Endothelial cell of umbilical vein (primary cell): ENCODE results near the gene RASA2. TPM values are rescaled to one million over a fixed set of nuclear protein-coding genes. Genes with fewer than 3 reads are reported as not detected.

Experiments
- BruUV-seq: library from RNA; stranded (reverse); fragments of 400-500 nt; replicated peaks from 2 replicates; lab custom pipeline; 2021; lab: Mats Ljungman, UMichigan
- CTCF ChIA-PET: fragments of 300-600, 350-600 bp; sonication (Branson Sonifier 250); formaldehyde crosslinking; loops from one replicate; lab custom pipeline; 2021; ENCODE audit warnings: antibody characterized with exemption, inconsistent platforms; lab: Charles Lee
- POLR2A ChIA-PET: fragments of 300-600, 350-600 bp; sonication (Branson Sonifier 250); formaldehyde crosslinking; loops from one replicate; lab custom pipeline; 2021; ENCODE audit warnings: antibody characterized with exemption, inconsistent platforms; lab: Charles Lee
- DNase-seq: peaks from one replicate; pipeline ENCODE4 v3.0.0-alpha.2; 2011; ENCODE audit warnings: low read depth, low spot score
- FAIRE-seq: peaks from 2 replicates; lab custom pipeline; 2011; peaks lifted over from hg19 to GRCh38; lab: Jason Lieb, UNC
- H2AFZ ChIP-seq: 2 replicates; pipeline ENCODE4 v1.6.0; 2012; ENCODE audit warnings: low read depth, low read length, control low read depth, inconsistent platforms
- H3K27ac ChIP-seq: 2 replicates; pipeline ENCODE4 v1.5.1; 2011; ENCODE audit warnings: low read depth, mild to moderate bottlenecking, control low read depth, low read length, moderate library complexity; ENCODE audit not compliant: insufficient read depth
- H3K27me3 ChIP-seq, 2 experiments: 2 replicates each; pipeline versions ENCODE4 v1.6.0 to v1.6.1; 2011; ENCODE audit warnings: low read length in 2 of 2, mixed read lengths in 1 of 2; ENCODE audit not compliant: control insufficient read depth in 2 of 2, insufficient read depth in 2 of 2
- H3K36me3 ChIP-seq, 2 experiments: 2 replicates in 1 of 2; 3 replicates in 1 of 2; pipeline ENCODE4 v1.5.1; 2011; ENCODE audit warnings: low read length in 2 of 2, mild to moderate bottlenecking in 1 of 2, moderate library complexity in 1 of 2; ENCODE audit not compliant: control insufficient read depth in 2 of 2, insufficient read depth in 2 of 2; ENCODE audit errors: extremely low read depth in 1 of 2
- H3K4me1 ChIP-seq: 3 replicates; pipeline ENCODE4 v1.5.1; 2011; ENCODE audit warnings: mild to moderate bottlenecking, low read length; ENCODE audit not compliant: control insufficient read depth, insufficient read depth; ENCODE audit errors: extremely low read depth
- H3K4me2 ChIP-seq: 2 replicates; pipeline ENCODE4 v1.6.1; 2011; ENCODE audit warnings: low read length, control low read depth, mixed read lengths; ENCODE audit not compliant: insufficient read depth
- H3K4me3 ChIP-seq, 3 experiments: fragments of 200-600 bp in 1 of 3; sonication (generic), shearing (Covaris generic) in 1 of 3; replicated peaks in 1 of 3; 2 replicates each; pipeline ENCODE4 v1.5.1; 2011 to 2016; ENCODE audit warnings: control low read depth in 3 of 3, low read length in 3 of 3, mild to moderate bottlenecking in 2 of 3, inconsistent platforms in 1 of 3, low read depth in 1 of 3, moderate library complexity in 1 of 3; ENCODE audit not compliant: insufficient read depth in 1 of 3
- H3K79me2 ChIP-seq: 2 replicates; pipeline ENCODE4 v1.6.0; 2012; ENCODE audit warnings: low read length, inconsistent platforms; ENCODE audit not compliant: control insufficient read depth, insufficient read depth
- H3K9ac ChIP-seq: replicated peaks from 2 replicates; pipeline ENCODE3; 2011; ENCODE audit warnings: low read length, control low read depth; ENCODE audit not compliant: insufficient read depth; ENCODE audit errors: extremely low read depth
- H3K9me1 ChIP-seq: replicated peaks from 3 replicates; pipeline ENCODE4 v1.6.0; 2011; ENCODE audit warnings: mild to moderate bottlenecking, low read length; ENCODE audit not compliant: control insufficient read depth, insufficient read depth; ENCODE audit errors: extremely low read depth
- H3K9me3 ChIP-seq: replicated peaks from 2 replicates; pipeline ENCODE4 v1.5.1; 2012; ENCODE audit warnings: low read length, inconsistent platforms; ENCODE audit not compliant: control insufficient read depth, insufficient read depth
- H4K20me1 ChIP-seq: replicated peaks from 2 replicates; pipeline ENCODE3; 2011; ENCODE audit warnings: mild to moderate bottlenecking, low read length; ENCODE audit not compliant: control insufficient read depth, insufficient read depth; ENCODE audit errors: extremely low read depth
- CTCF ChIP-seq, 2 donors: IDR thresholded peaks; 1 replicate in 1 of 2; 2 replicates in 1 of 2; pipeline ENCODE4 v1.5.1; 2011; ENCODE audit warnings: low read length in 2 of 2, mild to moderate bottlenecking in 2 of 2, moderate library complexity in 2 of 2, control low read depth in 1 of 2, inconsistent platforms in 1 of 2, low read depth in 1 of 2; ENCODE audit not compliant: insufficient read depth in 1 of 2; ENCODE audit errors: extremely low read depth in 1 of 2
- GATA2 ChIP-seq: IDR thresholded peaks from 2 replicates; pipeline ENCODE4 v1.7.0; 2011; ENCODE audit warnings: low read depth, mild to moderate bottlenecking, moderate library complexity, mixed read lengths, low read length; ENCODE audit not compliant: insufficient read length, insufficient read depth
- POLR2A ChIP-seq: IDR thresholded peaks from 2 replicates; pipeline ENCODE4 v1.6.1; 2012; ENCODE audit warnings: low read depth, mild to moderate bottlenecking, control low read depth, low read length
- POLR2AphosphoS5 ChIP-seq: IDR thresholded peaks from 2 replicates; pipeline ENCODE4 v1.6.1; 2012; ENCODE audit warnings: low read depth, mild to moderate bottlenecking, control low read depth, low read length, moderate library complexity; ENCODE audit not compliant: insufficient read depth
- dilution Hi-C: fragments of 300-500 bp; cut with MboI; formaldehyde crosslinking; loops from one replicate; pipeline ENCODE4 v1.15.0; 2019; ENCODE audit warnings: low sequenced_read_pairs; ENCODE audit not compliant: extremely low pct_ligation_motif_present
- intact Hi-C: fragments of 100-400 bp; cut with micrococcal nuclease; formaldehyde crosslinking; loops from one replicate; pipeline ENCODE4 v1.10.0; 2022
- polyA plus RNA-seq, 4 experiments: library from polyadenylated mRNA; depleted of rRNA in 3 of 4; stranded (reverse) in 3 of 4; unstranded in 1 of 4; fragments of >200 nt; gene quantifications; 2 replicates each; pipeline versions ENCODE4 v1.2.1 to v1.2.3, GENCODE V29; 2011 to 2012; ENCODE audit warnings: missing spikeins in 1 of 4
- total RNA-seq: library from RNA; stranded (reverse); gene quantifications from 2 replicates; pipeline ENCODE4 v1.2.3, GENCODE V29; 2021

The RASA2 gene
- total and polyA plus RNA-seq, 2 donors (not counting 3 experiments of a cell fraction or from before 2014, with no cell fraction given), result 3.1 to 20.2 TPM

- no peak for TF ChIP-seq CTCF (IDR thresholded peaks at IDR 0.05; ENCODE audit: extremely low read depth in 1 of 2, insufficient read depth in 1 of 2, low read depth in 1 of 2, low read length in 2 of 2)
- no peak for TF ChIP-seq GATA2
- no peak for TF ChIP-seq POLR2AphosphoS5
- Histone ChIP-seq H3K4me2 (no peak overlapping the region), H3K9ac (no peak overlapping the region), H3K4me1 (peaks cover 12% of the 10 kb centered on the region), H3K36me3 (peaks cover 2 to 7% of the 10 kb centered on the region in 2 experiments), H4K20me1 (no peaks in the 10 kb centered on the region), H3K27me3 (no peaks in the 10 kb centered on the region), H3K9me3 (no peaks in the 10 kb centered on the region), H3K27ac (no peak overlapping the region), H2AFZ (no peak overlapping the region), H3K79me2 (peaks cover 6% of the 10 kb centered on the region), H3K4me3 (no peak overlapping the region), H3K9me1 (no peaks in the 10 kb centered on the region)
- CTCF ChIA-PET, result interaction anchor here (0.9 to 3.9 kb wide), 8 partner anchors 9 to 147 kb away, joined by 3 to 45 read pairs (median 6); no protein-coding TSS in a partner anchor
- DNase-seq (no peak), FAIRE-seq (no peak)
- POLR2A ChIA-PET, result no interaction called here
- dilution Hi-C loops (no loop called here), intact Hi-C loops (loop anchor here (10.0 kb wide), 1 partner anchor 446 kb away; no protein-coding TSS in a partner anchor)
- BruUV-seq, result no TSS peak
These were observed 36.0 kb upstream of the RASA2 start for GRCh38 chr3:141450727-141451375.

GRCh38 chr3:141452045-141452444 is 34.8 kb upstream of the RASA2 start:
- Histone ChIP-seq H3K27ac (no peak overlapping the region), H3K4me3 (no peak overlapping the region), H3K9me1 (no peaks in the 10 kb centered on the region), H3K4me2 (no peak overlapping the region), H3K79me2 (no peaks in the 10 kb centered on the region), H3K4me1 (peaks cover 12% of the 10 kb centered on the region), H3K27me3 (no peaks in the 10 kb centered on the region), H3K9me3 (no peaks in the 10 kb centered on the region), H3K9ac (no peak overlapping the region), H2AFZ (no peak overlapping the region), H4K20me1 (no peaks in the 10 kb centered on the region), H3K36me3 (peaks cover 0 to 7% of the 10 kb centered on the region in 2 experiments)
- BruUV-seq, result TSS peak; percentile 5
- DNase-seq (peak; percentile 83), FAIRE-seq (peak; percentile 40)
- TF ChIP-seq POLR2A (no peak), CTCF (IDR thresholded peaks at IDR 0.05; ENCODE audit: extremely low read depth in 1 of 2, insufficient read depth in 1 of 2, low read depth in 1 of 2, low read length in 2 of 2) (peak; percentile 59 to 62), POLR2AphosphoS5 (peak; percentile 13)
- intact Hi-C loops (loop anchor here (1.0 to 10.0 kb wide), 5 partner anchors 91 to 447 kb away; partner anchors contain the start of gene PXYLP1), dilution Hi-C loops (no loop called here)
- POLR2A ChIA-PET, result interaction anchor here (1.2 kb wide), 1 partner anchor 140 kb away, joined by 4 read pairs; no protein-coding TSS in a partner anchor
- CTCF ChIA-PET, result interaction anchor here (0.6 to 9.3 kb wide), 23 partner anchors 8 to 258 kb away, joined by 3 to 351 read pairs (median 7); partner anchors contain the start of gene PXYLP1
